HG02938 (cell line): ENCODE data around the gene NXF2.
"Not testable (repeated sequence)": the region's sequence is repeated elsewhere in the genome, so short reads cannot be mapped to it uniquely, and the experiment has no call there.

ENCODE experiments used
- ATAC-seq: cut with Tn5 transposase; IDR thresholded peaks from one replicate; pipeline ENCODE4 v1.9.1; 2021; ENCODE audit warnings: mild to moderate bottlenecking, moderate library complexity; ENCODE audit not compliant: unreplicated experiment

The NXF2 gene, protein sequence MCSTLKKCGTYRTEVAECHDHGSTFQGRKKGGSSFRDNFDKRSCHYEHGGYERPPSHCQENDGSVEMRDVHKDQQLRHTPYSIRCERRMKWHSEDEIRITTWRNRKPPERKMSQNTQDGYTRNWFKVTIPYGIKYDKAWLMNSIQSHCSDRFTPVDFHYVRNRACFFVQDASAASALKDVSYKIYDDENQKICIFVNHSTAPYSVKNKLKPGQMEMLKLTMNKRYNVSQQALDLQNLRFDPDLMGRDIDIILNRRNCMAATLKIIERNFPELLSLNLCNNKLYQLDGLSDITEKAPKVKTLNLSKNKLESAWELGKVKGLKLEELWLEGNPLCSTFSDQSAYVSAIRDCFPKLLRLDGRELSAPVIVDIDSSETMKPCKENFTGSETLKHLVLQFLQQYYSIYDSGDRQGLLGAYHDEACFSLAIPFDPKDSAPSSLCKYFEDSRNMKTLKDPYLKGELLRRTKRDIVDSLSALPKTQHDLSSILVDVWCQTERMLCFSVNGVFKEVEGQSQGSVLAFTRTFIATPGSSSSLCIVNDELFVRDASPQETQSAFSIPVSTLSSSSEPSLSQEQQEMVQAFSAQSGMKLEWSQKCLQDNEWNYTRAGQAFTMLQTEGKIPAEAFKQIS

DNA sequence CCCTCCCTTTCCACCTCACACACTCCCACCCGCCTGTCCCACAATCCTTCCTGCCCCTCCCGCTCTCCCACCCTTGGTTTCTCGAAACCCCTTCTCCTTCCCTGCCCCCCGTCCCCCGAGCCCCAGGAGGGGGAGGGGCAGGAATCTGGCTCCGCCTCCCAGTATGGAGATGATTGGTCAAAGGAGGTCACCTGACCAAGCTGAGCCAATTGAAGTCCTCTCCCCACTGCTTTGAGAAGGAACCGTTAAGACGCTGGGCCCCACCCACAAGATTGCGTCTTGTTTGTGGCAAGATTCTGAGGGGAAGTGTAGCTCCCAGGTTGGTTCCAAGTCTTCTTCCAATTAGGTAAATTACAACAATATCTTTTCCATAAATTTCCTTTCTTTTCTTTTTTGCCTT is at the start of gene NXF2:
Gene NXF2, plus strand, starts transcription at position 275 of the 400 bp plus-strand sequence. CDS start 59,912 bp downstream, outside the sequence.
- ATAC-seq, result not testable (repeated sequence)

DNA sequence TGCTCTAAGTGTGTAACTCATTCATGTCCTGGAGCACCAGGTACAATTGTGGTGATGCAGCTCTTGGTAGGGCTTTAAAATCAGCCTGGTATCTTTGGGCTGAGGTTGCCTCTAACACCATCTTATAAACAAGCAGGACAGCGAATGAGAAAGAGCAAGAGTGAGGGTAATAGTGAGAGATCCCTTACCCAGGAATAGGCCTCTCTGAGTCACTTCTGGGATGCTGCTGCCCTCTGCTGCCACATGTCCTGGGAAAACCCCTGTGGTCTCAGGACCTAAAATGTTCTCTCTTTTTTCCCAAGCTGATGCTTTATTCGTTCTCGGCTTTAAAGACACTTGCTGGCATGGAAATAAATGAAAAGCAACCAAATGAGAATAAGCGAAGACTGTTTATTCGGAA is 39.0 kb upstream of the NXF2 start:
- not testable (repeated sequence) for ATAC-seq

DNA sequence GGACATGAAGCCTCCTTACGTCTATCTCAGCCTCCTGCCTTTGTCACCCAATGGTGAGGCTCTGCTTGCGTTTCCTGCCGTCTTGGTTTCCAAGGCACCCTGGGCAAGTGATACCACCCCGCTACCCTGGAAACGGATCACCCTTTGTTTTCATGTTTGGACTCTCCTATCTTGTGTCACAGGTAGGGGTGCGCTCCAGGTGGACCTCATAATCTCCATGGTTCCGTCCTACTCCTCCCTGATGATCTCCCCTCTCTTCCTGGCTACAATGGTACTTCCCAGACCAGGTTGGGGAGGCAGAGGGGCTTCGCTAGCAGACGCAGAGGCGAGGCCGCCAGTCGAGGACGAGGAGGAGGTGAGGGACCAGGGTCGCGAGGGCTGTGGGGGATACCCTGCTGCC is 32.0 kb upstream of the NXF2 start, which contains the start of gene TCP11X1:
Gene TCP11X1, plus strand, starts transcription at position 316 of the 400 bp plus-strand sequence.
- not testable (repeated sequence) for ATAC-seq

DNA sequence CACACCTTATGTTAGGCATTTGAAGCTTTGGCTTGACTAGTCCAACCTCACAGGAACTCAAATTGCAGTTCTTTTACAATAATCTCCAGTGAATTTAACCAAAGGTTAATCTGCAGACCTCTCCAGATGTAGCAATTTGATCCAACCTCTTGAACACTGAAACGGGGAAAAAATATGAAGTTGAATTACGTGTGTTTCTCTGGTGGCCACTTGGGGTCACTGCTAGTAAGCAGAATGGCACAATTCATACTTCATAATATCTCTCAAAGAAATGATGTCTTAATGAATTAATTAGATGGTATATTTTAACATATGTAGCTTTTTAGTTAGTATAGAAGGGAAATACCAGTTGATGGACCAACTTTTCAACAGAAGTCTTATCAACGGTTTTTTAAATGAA is 30.5 kb upstream of the NXF2 start:
- not testable (repeated sequence) for ATAC-seq

DNA sequence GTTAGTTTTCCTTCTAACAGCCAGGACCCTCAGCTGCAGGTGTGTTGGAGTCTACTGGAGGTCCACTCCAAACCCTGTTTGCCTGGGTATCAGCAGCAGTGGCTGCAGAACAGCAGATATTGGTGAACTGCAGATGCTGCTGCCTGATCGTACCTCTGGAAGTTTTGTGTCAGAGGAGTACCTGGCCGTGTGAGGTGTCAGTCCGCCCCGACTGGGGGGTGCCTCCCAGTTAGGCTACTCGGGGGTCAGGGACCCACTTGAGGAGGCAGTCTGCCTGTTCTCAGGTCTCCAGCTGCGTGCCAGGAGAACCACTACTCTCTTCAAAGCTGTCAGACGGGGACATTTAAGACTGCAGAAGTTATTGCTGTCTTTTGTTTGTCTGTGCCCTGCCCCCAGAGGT is 11.3 kb upstream of the NXF2 start:
- not testable (repeated sequence) for ATAC-seq

DNA sequence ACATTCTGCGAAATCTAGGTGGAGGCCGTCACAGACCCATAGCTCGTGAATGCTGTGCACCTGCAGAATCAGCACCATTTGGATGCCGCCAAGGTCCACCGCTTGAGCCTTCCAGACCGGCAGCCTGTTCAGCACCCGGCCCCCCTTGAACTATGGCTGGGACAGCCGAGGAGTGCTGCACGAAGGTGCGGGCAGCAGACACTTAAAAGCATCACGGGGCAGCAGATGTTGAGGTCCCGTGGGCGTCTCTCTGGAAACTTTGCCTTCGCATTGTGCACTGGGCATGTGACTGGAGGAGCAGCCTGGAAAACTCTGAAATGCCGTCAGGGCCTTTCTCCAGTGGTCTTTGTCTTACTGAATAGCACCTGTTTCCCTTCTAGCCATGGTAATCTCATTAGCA is 6.7 kb upstream of the NXF2 start:
- not testable (repeated sequence) for ATAC-seq

DNA sequence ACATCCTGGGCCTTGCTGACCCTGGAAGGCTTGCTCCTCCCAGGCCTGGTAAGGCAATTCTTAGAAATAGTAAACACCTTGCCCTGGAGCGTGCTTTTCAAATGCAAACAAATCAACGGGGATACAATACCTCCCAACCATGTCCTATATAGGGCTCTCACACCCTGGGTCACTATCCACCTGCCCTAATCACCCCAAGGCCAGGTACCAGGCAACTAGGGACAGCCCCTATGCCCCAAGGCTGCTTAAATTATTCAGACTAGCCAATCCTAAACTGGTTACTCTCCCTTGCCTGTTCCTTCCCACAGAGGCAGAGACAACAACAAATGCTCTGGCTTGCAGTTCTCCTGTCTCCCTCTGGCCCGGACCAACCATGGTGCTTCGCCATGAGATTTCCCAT is 25.3 kb downstream of the NXF2 start:
- ATAC-seq, result not testable (repeated sequence)

DNA sequence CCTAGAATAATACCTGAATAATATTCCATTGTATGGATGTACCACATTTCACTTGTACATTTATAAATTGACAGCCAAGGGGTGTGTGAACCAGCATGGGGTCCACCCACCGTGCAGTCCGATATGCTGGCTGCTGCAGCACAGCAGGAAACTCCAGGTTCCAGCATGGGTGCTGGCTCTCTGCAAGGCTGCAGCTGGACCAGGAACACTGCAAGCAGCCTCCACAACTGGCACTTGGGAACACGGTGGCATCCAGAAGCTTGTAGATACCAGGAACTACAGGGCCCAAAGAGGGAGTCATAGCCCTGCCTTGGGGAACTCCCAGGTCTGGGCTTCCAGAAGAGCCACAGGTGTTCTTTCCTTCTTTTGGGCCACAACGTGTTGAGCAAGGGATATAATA is 91.2 kb downstream of the NXF2 start:
- no peak for ATAC-seq

DNA sequence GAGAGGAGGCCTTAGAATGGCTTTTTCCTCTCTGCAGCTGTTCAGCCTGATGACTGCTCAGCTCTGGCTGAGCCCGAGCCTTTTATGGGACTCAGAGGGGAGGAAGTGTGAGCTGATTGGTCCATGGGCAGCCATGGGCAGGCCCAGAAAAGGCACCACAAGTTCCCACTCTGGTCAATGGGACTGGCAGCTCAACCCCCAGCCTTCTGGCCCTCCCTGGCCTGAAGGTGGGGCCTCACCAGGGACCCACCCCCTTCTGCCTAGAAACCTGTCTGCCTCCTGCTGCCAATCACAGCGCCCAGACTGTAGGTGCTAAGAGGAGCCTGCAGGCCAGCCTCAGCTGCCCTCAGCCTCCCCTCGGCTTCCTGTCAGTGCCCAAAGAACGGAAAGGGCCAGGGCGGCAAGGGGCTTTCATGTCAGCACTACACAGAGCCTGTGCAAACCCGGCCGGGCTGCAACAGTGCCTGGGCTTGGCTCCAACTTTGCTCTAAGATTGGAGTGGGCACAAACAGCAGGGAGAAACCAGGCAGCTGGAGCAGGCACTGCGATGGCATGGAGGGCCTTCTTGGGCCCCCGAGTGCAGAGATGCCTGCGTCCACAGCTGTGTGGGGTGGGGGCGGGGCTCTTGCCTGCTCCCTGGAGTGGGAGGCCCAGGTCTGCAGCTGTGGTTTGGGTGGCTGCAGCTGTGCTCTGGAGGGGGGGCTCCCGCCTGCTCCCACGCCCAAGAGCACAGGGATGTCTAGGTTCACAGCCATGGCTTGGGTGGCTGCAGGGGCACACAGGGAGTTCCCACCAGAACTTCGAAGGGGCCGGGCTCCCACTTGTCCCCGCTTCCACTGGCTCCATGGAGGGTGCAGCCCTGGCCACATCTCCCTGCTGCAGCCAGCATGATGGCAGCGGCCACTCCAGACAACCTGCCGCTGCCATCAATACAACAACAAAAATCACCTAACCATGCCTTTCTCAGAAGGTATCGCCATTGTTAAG is 92.6 kb downstream of the NXF2 start:
- ATAC-seq, result no peak

DNA sequence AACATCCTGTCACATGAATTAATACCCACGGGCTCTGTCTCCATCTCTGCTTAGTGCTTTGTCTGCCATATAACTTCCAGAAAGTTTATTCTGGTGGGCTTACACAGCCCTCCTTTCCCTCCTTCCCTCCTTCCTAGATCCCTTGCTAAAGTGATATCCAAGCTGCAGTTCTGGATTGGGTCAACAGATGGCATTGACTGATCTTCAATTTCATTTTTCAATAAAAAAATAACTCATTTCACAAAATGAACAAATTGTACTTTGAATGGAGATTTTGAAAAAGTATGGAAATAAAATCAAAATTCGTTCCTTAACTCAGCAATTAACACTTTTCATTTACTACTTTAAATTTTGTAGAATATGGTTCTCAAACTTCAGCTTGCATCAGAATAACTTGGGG is 94.9 kb downstream of the NXF2 start:
- no peak for ATAC-seq

DNA sequence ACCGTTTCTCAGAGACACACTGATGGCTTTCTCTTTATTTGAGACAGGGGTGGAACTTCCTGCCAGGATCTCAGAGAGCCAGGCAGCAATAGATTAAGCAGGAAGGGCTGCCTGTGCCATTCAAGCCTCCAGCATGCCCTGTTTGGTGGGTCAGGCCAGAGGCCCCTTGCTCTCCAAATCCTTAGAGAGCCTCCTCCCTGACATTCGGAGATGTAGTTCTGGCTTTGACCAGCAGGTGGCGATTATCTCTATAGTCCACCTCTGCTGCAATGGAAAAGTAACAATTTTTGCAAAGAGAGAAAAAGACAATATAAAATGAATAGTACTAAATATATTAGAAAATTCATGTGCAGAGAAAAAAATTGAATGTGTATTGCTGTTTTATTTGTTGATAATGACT is 98.9 kb downstream of the NXF2 start:
- ATAC-seq, result no peak
